GM19240 (cell line): ENCODE measurements around the gene AP5Z1.
A peak's percentile ranks its signal among the peaks of the same experiment; 100 is the strongest.

ENCODE experiments used
- DNase-seq: peaks from one replicate; pipeline ENCODE4 v3.0.0; 2011; ENCODE audit warnings: low spot score; ENCODE audit not compliant: insufficient read length

Gene AP5Z1

DNA sequence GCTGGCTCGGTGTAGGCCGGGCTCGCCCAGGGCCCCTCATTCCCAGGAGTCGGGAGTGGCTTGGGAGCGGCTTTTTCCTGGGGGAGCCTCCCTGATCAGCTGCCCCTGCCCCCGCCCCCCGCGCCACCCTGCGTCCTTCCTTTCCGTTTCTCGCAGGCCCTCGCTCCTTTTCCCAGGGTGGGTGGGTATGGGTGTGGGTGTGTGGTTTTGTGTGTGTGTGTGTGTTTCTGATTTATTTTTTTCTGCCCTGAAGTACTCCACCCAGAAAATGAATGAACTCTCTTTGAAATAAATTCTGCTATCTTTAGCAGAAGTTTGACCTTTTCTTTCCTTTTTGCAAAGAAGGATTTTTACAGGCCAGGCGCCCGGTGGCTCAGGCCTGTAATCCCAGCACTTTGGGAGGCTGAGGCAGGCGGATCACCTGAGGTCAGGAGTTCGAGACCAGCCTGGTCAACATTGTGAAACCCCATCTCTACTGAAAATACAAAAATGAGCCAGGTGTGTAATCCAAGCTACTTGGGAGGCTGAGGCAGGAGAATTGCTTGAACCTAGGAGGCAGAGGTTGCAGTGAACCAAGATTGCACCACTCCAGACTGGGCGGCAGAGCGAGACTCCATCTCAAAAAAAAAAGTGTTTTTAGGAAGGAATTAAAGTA, 30.0 kb upstream of the AP5Z1 start:
- DNase-seq = no peak

DNA sequence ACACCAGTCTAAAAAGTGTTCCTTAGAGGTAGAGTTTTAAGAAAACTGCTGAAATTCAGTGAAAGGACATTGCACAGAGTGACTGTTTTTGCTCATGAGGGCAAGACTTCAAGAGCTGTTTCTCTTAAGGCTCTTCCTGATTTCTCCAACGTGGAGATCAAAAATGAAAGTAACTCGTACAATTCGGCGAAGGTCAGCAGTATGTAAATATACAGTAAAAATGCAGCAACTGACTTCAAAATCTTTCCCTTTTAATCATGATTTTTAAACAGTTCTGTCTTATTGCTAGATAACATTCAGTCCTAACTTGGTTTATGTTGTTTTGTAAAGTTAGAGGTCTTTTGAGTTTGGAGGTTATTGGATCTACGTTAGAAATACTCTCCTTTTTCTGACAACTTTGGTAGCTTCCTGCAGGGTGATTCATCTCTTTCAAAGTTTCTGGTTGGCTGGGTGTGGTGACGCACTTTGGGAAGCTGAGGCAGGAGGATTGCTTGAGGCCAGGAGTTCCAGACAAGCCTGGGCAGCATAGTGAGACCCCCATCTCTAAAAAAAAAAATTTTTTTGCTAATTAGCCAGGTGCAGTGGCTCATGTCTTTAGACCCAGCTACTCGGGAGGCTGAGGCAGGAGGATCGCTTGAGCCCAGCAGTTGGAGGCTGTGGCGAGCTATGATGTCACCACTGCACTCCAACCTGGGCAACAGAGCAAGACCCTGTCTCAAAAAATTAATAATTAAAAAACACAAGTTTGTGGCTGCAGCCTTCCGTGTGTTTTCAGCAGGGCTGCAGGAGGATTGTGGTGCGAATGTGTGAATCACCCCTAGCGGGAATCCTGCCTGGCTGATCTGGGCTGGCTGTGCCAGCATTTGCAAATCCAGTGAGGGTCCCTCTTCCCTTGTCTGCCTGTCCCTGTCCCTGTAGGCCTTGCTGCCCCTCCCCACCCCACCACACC, 29.2 kb upstream of the AP5Z1 start:
- no peak for DNase-seq

GRCh38 chr7:4747013-4747412, 28.4 kb upstream of the AP5Z1 start:
- no peak for DNase-seq

DNA sequence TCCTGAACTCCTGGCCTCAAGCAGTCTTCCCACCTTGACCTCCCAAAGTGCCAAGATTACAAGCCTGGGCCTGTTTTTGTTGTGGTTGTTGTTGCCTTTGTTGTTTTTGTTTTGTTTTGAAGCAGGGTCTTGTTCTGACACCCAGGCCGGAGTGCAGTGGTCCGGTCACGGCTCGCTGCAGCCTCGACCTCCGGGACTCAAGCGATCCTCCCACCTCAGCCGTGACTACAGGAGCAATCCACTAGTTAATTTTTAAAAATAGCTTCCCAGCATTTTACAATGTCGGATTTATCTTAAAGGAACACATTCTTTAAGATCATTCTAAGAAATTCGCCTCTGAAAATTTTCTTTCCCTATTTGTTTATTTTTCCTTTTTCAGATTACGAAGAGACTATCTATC, 27.7 kb upstream of the AP5Z1 start:
- no peak for DNase-seq

DNA sequence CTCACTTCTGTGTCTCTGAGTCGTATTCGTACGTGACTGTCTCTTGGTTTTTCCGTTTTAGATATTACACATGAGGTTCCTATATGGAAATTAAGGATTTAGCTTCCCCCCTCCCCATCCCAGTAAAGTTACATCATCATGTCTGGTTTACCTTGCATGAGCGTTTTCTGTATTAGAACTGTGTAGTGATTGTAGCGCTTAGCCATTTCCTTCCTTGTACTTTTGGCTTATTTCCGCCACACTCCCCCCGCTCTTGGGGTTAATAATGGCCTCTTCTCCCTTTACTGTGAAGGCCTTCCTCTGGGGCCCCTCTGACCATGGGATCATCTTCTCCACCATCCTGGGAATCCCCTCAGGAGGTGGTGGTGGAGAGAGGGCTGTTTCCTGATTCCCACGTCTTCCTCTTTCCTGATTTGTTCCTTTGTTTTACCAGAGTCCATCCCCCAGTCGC, 27.2 kb upstream of the AP5Z1 start:
- no peak for DNase-seq

- no peak for DNase-seq
Observed at GRCh38 chr7:4749363-4749762, 26.1 kb upstream of the AP5Z1 start.

GRCh38 chr7:4749798-4750197, 25.6 kb upstream of the AP5Z1 start:
- no peak for DNase-seq

GRCh38 chr7:4751398-4751947, 23.9 kb upstream of the AP5Z1 start:
- DNase-seq = no peak

- peak; percentile 90 for DNase-seq
Observed at GRCh38 chr7:4753598-4754432, 21.6 kb upstream of the AP5Z1 start.

GRCh38 chr7:4754433-4755010, 20.9 kb upstream of the AP5Z1 start:
- no peak for DNase-seq

- DNase-seq = no peak
Observed at GRCh38 chr7:4755045-4755444, 20.4 kb upstream of the AP5Z1 start.

DNA sequence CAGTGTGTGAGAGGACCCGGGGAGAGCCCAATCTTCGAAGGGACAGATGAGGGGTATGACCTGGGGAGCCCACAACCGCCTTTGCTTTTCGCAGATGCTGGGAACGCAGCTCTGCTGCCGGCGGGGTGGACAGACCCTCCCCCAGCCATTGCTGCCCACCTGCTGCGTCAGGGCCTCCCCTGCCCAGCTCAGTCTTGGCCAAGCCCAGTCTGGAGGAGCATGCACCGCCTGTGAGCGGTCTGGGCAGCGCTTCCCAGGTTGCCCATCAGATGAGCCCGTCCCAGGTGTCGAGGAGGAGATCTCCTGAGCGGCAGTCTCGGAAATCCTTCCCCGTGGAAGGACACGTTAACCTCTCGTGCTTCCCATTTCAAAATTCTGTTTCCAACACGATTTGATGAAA, 17.3 kb upstream of the AP5Z1 start:
- DNase-seq = no peak

DNA sequence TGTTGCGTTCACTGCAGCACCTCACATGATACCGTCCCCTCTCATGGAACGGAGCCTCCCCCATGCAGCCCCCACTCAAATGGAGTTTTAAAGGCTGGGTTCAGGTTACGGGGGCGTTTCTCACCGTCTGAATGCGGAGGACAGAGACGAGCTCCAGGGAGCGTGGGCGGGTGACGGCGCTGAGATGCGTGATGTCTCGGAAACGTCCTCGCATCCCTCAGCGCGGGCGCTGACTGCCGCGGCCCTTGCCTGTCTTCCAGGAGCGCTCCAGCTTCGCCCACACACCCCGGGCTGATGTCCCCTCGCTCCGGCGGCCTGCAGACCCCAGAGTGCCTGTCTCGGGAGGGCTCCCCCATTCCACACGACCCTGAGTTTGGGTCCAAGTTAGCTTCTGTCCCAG, 16.6 kb upstream of the AP5Z1 start:
- DNase-seq = no peak

DNA sequence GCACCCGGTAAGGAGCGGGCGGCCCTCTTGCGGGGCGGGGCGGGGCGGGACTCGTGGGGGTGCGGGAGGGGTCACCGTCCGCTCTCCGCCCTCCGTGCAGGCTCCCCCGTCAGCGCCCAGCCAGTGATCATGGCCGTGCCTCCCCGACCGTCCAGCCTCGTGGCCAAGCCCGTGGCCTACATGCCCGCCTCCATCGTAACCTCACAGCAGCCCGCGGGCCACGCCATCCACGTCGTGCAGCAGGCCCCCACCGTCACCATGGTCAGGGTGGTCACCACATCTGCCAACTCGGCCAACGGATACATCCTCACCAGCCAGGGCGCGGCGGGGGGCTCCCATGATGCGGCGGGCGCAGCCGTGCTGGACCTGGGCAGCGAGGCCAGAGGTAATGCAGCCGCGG, 16.2 kb upstream of the AP5Z1 start:
- no peak for DNase-seq

- no peak for DNase-seq
Observed at GRCh38 chr7:4760952-4761351, 14.5 kb upstream of the AP5Z1 start.

DNA sequence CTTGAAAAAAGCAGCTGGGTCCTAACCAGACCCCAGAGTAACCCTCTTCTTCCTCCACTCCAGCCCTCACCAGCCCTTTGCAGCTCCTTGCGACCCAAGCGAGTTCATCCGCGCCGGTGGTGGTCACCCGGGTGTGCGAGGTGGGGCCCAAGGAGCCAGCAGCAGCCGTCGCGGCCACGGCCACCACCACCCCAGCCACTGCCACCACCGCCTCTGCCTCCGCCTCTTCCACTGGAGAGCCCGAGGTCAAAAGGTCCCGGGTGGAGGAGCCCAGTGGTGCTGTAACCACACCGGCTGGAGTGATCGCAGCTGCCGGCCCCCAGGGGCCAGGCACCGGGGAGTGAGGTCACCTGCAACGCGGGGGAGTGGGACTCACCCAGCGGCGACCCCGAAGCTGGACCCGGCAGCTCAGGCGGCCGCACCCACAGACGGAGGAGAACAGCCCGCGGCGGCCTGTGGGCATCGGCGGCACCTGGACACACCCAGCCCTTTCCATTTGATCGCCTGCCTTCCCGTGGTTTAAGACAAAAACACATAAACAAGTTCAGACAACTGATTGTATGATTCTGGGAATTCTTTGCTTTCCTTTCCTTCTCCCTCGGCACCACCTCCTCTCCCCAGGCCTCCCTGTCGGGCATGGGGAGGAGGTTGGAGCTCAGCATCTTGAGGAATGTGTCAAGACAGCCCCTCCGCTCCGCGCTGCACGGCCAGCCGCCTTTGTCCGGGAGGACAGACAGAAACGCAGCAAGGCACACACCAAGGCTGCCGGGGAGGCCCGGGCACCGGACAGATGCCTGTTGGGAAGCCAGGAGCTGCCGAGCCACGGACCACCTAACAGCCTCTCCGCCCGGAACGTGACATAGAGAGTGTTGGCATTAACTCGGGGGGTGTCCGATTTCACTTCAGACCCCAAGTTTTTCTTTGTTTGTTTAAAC, 13.0 kb upstream of the AP5Z1 start:
- no peak for DNase-seq

GRCh38 chr7:4763091-4763793, 12.2 kb upstream of the AP5Z1 start:
- no peak for DNase-seq

DNA sequence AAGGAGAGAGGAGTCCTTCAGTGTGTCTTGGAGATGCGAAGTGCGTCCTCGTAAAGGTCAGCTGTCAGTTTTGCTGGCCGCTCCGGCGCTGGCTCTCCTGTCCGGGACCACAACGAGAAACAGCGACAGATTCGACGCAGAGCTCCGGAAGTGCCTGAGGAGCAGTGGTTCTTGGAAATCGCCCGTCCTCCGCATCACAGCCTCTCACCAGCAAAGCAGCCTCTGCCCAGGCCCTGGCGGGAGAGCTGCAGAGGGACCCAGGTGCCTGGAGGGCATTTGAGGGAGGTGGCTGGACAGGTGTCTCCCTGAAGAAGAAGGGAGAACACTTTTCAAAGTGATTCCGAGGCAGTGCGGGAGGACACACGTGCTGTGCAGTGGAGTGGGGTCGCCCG, 11.6 kb upstream of the AP5Z1 start:
- DNase-seq = no peak

DNA sequence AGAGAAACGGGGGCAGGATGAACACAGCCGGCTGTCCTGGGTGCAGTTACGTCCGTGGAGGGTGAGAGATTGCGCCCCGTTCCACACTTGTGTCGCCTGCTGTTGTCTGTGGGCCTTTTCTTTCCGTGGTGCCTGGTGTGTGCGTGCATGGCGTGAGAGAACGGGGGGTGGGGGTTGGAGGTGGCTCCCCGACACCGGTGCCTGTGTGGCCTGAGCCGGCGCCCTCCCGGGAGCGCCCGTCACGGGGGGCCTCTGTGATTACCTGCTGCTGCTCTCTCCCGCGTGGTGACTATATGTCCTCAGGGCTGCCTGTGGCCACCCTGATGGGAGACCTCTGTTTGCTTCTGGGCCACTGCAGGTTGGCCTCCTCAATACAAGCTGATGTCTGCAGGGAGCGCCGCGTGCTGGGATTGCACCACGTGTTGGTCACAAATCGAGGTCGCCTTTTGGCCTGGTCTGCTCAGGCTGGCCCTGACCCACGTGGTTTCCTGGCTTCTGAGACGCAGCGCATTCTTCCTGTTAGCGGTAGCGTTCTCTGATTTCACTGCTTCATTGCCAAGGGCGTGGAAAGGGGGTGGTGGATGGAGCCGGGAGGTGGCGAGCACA, 10.9 kb upstream of the AP5Z1 start:
- DNase-seq = no peak
